LNCAP (cell line): ENCODE measurements around the gene TBC1D19.

Experiments used
- CTCF ChIP-seq: fragments of 450-650 bp; IDR thresholded peaks from 2 replicates; pipeline ENCODE4 v1.5.1; 2017; ENCODE audit warnings: mild to moderate bottlenecking

Gene TBC1D19

GRCh38 chr4:26719954-26720552, 136.2 kb downstream of the TBC1D19 start:
- peak; percentile 73 for TF ChIP-seq CTCF

GRCh38 chr4:26721685-26722084, 137.8 kb downstream of the TBC1D19 start:
- TF ChIP-seq CTCF: no peak

DNA sequence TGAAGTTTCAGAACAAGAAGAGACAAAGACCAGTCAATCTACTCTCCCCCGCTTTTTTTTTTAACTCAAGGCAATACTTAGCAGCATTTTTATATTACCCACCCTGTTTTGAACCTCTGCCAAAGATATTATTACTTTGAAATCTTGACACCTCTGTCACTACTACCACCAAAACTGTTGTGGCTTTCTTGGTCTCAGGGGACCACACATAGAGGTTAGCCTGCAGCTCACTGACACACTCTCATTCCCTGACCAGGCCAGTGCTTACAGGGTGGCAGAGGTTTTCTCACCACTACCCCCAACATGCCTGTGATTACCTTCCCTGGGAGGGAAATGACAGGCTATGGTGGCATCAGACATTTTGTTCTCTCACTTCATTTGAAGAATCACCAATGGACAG, 139.3 kb downstream of the TBC1D19 start:
- TF ChIP-seq CTCF: no peak

DNA sequence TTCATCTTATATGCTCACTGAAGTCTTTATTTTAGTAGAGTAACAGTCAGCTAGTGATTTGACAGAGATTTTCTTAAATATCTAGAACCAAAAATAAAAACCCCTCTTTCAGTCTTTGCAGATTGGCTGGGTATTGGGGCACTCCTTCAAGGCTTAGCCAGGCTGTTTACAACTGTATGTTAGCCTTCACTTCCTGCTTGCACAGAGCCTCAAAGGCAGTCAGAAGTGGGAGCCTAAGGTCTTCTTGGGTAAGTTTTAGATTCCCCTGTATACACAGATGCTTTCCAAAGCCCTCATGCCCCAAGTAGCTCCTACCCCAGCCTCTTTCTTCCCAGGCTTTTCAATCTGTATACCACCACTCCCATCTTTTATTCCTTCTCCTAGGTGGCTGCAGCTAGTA, 140.7 kb downstream of the TBC1D19 start:
- TF ChIP-seq CTCF: no peak

DNA sequence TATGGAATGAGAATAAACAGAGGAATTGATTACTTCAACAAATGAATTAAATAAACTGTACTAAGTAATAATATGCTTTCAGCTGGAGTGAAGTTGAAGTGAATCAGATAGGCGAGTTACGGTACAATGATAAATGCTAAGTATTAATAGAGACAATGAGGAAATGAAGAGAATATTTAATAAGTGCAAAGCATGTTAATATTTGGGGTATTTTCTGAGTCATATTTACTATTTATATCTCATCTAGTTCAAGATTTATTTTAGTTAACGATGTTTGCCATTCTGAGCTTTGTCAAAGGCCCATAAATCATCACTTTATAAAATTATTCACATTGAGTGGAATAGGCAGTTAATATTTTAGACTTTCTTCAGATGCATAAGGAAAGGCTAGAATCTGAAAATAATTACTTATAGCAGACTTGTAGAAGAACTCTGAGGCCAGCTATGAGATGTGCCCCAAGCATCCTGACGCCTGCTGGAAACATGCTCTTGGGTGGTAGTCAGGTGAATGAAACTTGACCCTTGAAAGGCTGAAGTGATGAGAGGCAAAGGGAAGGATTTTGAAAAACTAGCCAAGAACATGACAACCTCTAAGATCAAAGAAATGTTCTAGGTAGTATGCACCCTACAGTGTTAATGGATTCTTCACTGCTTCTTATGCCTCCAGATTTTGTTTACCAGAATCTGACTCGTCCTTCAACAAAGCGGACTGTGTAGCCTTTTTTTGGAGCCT, 142.9 kb downstream of the TBC1D19 start:
- TF ChIP-seq CTCF: no peak

GRCh38 chr4:26727844-26728243, 144.0 kb downstream of the TBC1D19 start:
- no peak for TF ChIP-seq CTCF

DNA sequence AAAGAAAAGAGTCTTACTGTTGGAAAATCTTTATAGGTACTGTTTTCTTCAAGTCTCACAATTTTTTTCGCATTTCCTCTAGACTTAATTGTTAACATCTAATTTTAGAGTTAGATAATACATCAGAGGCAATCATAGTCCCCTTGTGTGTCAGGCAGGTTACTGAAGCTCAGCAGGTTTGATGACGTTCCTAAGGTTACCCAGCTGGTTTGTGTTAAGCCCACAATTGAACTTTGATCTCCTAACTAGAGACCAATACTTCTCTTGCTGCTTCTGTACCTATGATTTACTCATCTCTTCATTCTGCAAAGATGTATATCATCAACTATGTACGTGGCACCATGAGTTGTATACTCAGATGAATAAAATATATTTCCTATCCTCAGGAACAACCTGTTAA, 145.1 kb downstream of the TBC1D19 start:
- no peak for TF ChIP-seq CTCF
